ENCODE results near the gene ZNF839. TPM values are rescaled to one million over a fixed set of nuclear protein-coding genes. Genes with fewer than 3 reads are reported as not detected.

ZNF839 gene
- total RNA-seq, 1 donor from 2014 or later, result 17.3 TPM

DNA sequence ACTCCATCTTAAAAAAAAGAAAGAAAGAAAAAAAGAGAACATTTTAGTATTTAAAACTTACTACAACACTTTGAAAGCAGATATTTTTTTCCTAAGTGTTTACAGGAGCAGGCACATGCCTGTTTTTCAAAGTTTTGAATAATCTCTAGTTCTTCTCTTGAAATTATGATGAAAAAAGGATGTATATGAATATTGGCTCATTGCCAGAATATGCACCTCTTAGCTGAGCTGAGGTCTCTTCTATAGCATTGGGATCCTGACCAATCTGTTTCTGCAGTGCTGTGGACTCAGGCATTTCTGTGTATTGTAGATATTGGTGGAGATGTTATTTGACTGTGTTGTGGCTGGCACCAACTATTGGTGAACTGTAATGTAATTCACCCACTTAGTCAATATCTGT, 58.1 kb downstream of the ZNF839 start:
- Mint-ChIP-seq H3K9me3 (no peaks in the 10 kb centered on the region), H3K4me1 (ENCODE audit: low read depth) (peaks cover 22% of the 10 kb centered on the region), H3K27ac (no peak overlapping the region), H3K27me3 (ENCODE audit: low read depth) (no peaks in the 10 kb centered on the region), H3K4me3 (ENCODE audit: low read depth) (no peak overlapping the region), H3K36me3 (ENCODE audit: low read depth) (peaks cover 16% of the 10 kb centered on the region)
- no peak for DNase-seq (ENCODE audit: low spot score)
- intact Hi-C loops (cut with micrococcal nuclease), result no loop called here

DNA sequence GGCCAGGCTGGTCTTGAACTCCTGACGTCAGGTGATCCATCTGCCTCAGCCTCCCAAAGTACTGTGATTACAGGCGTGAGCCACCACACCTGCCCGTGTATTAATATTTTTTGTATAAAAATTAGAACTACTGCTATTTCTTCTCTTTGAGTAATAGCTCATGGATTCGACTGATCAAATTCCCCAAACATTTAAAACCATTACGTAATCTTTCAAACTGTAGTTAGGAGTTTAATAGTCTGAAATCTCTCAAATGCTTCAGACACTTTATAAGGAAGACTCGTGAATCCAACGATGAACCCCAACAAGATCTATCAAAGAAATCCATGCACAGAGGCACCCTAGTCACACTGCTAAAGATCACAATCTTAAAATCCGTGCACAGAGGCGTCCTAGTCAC, 59.3 kb downstream of the ZNF839 start:
- peaks cover 16% of the 10 kb centered on the region for H3K36me3 Mint-ChIP-seq (ENCODE audit: low read depth)
- intact Hi-C loops (cut with micrococcal nuclease), result no loop called here
- peaks cover 16% of the 10 kb centered on the region for H3K4me1 Mint-ChIP-seq (ENCODE audit: low read depth)
- H3K9me3 Mint-ChIP-seq, result no peaks in the 10 kb centered on the region
- no peak for DNase-seq (ENCODE audit: low spot score)
- no peak overlapping the region for H3K4me3 Mint-ChIP-seq (ENCODE audit: low read depth)
- no peaks in the 10 kb centered on the region for H3K27me3 Mint-ChIP-seq (ENCODE audit: low read depth)
- H3K27ac Mint-ChIP-seq, result no peak overlapping the region

DNA sequence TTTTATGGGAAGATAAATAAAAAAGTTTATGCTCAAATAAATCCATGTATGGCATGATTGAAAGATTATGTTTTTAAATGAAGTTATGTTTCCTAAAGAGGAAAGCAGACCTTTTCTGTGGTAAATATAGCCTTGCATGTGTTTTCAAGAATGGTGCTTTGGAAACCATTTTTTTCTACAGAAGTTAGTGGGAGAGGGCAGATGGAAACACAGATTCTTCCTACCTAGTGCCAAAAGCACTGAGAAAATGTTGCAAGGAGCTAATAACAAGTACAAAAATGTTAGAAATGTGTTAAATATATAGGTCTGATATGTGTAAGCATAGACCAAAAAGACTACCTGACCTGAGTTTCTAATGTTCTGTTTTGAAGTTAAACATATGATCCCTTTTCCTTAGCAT, 67.5 kb downstream of the ZNF839 start:
- Mint-ChIP-seq H3K4me1 (ENCODE audit: low read depth) (peaks cover 2% of the 10 kb centered on the region), H3K4me3 (ENCODE audit: low read depth) (no peak overlapping the region), H3K36me3 (ENCODE audit: low read depth) (peaks cover 4% of the 10 kb centered on the region), H3K9me3 (peaks cover 1% of the 10 kb centered on the region), H3K27ac (no peak overlapping the region), H3K27me3 (ENCODE audit: low read depth) (no peaks in the 10 kb centered on the region)
- intact Hi-C loops (cut with micrococcal nuclease), result no loop called here
- no peak for DNase-seq (ENCODE audit: low spot score)

DNA sequence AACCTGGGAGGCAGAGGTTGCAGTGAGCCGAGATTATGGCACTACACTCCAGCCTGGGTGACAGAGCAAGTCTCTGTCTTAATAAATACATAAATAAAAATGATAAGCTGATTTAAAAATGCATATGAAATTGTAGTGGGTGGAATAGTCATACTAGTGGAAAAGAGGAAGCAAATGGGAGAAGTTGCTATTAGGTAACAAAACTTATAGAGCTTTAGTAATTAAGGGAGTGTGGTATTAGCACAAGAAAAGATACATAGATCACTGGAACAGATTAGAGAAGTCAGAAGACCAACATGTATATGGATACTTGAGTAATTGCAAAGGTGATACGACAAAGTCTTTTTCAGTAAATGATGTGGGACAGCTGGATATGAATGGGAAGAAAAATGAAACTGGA, 69.7 kb downstream of the ZNF839 start:
- DNase-seq (ENCODE audit: low spot score), result no peak
- no peaks in the 10 kb centered on the region for H3K27me3 Mint-ChIP-seq (ENCODE audit: low read depth)
- H3K4me3 Mint-ChIP-seq (ENCODE audit: low read depth), result no peak overlapping the region
- H3K36me3 Mint-ChIP-seq (ENCODE audit: low read depth), result peaks cover 8% of the 10 kb centered on the region
- H3K4me1 Mint-ChIP-seq (ENCODE audit: low read depth), result peaks cover 4% of the 10 kb centered on the region
- H3K9me3 Mint-ChIP-seq, result peaks cover 4% of the 10 kb centered on the region
- intact Hi-C loops (cut with micrococcal nuclease), result no loop called here
- no peak overlapping the region for H3K27ac Mint-ChIP-seq

DNA sequence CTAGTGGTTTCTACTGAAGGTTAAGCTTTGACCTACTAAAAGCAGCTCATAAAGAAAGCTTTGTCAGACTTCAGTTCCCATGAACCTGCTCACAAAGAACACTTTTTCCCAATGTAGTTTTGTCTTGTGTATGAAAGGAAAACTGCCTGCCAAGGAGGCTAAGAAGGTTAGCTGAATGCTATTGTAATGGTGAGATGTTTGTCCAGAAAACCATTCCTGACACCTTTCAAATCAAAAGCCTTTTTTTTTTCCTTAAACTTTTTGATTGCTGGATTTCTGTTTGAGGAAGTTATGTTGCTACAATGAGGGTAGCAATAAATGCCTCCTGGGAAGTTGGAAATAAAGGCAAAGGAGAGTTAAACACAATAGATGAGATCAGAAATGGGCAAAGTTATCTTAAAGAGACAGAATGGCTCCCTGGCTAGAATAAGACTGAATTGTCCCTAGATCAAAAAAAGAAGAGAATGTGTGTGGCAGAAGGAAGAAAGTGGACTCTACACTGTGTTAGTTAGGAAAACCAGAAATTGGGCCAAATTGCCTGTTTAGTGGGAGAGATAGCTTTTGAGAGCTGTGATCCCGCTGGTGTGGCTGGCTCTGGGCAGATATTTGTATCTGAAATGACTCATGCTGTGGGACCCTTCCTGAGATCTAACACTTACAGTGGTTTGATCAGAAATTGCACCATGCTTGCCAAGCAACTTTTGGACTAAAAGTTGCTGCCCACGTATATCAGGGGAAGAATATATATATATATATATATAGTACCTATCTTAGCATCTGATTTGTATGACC, 70.7 kb downstream of the ZNF839 start:
- no peak for DNase-seq (ENCODE audit: low spot score)
- intact Hi-C loops (cut with micrococcal nuclease), result no loop called here
- no peak overlapping the region for H3K27ac Mint-ChIP-seq
- peaks cover 10% of the 10 kb centered on the region for H3K4me1 Mint-ChIP-seq (ENCODE audit: low read depth)
- no peaks in the 10 kb centered on the region for H3K27me3 Mint-ChIP-seq (ENCODE audit: low read depth)
- H3K4me3 Mint-ChIP-seq (ENCODE audit: low read depth), result no peak overlapping the region
- peaks cover 12% of the 10 kb centered on the region for H3K36me3 Mint-ChIP-seq (ENCODE audit: low read depth)
- H3K9me3 Mint-ChIP-seq, result peaks cover 4% of the 10 kb centered on the region

Other genes with a start within 250 kb of the ZNF839 start
- 995 and 1,017 TPM in 2 replicates for gene HSP90AA1, start 232.7 kb upstream of the ZNF839 start, total RNA-seq
- gene WDR20, start 179.8 kb upstream of the ZNF839 start, total RNA-seq, result 35.3 and 37.0 TPM in 2 replicates
- gene MOK, start 14.6 kb upstream of the ZNF839 start, total RNA-seq, result 4.8 and 6.8 TPM in 2 replicates
- gene CINP, start 43.1 kb downstream of the ZNF839 start, total RNA-seq, result 39.6 and 42.9 TPM in 2 replicates
- 7.8 and 12.8 TPM in 2 replicates for gene TECPR2, start 43.2 kb downstream of the ZNF839 start, total RNA-seq
- 16.9 and 17.0 TPM in 2 replicates for gene ANKRD9, start 190.0 kb downstream of the ZNF839 start, total RNA-seq